ENCODE data around the gene ASB4.

DNA sequence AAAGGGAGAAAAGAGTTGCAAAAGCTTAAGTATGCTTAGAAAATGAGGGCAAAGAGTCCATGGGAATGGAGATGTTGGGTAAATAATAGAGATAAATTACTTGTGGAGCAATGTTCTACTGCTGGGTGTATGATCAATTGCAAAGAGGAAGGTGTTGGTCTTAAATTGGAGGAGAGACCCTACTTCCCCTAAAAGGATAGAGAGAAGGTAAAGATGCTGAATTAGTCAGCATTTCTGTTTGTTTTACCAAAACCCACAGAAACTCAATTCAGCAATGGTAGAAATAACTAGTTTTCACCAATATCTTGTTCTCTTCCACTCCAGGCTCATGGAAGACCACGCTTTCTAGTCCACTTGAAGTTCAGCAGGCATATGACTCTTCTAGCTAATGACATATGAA is 32.1 kb downstream of the ASB4 start:
- TF ChIP-seq, protein P1, sequence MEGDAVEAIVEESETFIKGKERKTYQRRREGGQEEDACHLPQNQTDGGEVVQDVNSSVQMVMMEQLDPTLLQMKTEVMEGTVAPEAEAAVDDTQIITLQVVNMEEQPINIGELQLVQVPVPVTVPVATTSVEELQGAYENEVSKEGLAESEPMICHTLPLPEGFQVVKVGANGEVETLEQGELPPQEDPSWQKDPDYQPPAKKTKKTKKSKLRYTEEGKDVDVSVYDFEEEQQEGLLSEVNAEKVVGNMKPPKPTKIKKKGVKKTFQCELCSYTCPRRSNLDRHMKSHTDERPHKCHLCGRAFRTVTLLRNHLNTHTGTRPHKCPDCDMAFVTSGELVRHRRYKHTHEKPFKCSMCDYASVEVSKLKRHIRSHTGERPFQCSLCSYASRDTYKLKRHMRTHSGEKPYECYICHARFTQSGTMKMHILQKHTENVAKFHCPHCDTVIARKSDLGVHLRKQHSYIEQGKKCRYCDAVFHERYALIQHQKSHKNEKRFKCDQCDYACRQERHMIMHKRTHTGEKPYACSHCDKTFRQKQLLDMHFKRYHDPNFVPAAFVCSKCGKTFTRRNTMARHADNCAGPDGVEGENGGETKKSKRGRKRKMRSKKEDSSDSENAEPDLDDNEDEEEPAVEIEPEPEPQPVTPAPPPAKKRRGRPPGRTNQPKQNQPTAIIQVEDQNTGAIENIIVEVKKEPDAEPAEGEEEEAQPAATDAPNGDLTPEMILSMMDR (IDR thresholded peaks at IDR 0.05): no peak
- TF ChIP-seq POLR2A (IDR thresholded peaks at IDR 0.05): no peak

Data from uterus (tissue), 2 donors.